Endometrial microvascular endothelial cells (primary cell): Measurements from ENCODE around the gene HOXD10. TPM values are rescaled to one million over a fixed set of nuclear protein-coding genes. Genes with fewer than 3 reads are reported as not detected.

Experiments used
- in situ Hi-C: cut with HindIII; loops from 2 replicates; pipeline ENCODE4 v1.10.0; 2017; ENCODE audit warnings: low sequenced_read_pairs, low pct_unique_long_range_greater_than_20kb; ENCODE audit errors: inconsistent ontology term
- total RNA-seq: library from RNA; depleted of rRNA; stranded (reverse); fragments of >200 nt; gene quantifications from one replicate; pipeline ENCODE4 v1.2.3, GENCODE V29; 2015; ENCODE audit errors: inconsistent ontology term

Gene HOXD10
- total RNA-seq, 1 donor from 2014 or later: 36.0 TPM

- in situ Hi-C loops: no loop called here
These were observed 24.1 kb downstream of the HOXD10 start for GRCh38 chr2:176140513-176141317.

GRCh38 chr2:176142281-176142680 lies 25.7 kb downstream of the HOXD10 start:
- in situ Hi-C loops: no loop called here

GRCh38 chr2:176145085-176145969 lies 28.7 kb downstream of the HOXD10 start:
- in situ Hi-C loops: no loop called here

DNA sequence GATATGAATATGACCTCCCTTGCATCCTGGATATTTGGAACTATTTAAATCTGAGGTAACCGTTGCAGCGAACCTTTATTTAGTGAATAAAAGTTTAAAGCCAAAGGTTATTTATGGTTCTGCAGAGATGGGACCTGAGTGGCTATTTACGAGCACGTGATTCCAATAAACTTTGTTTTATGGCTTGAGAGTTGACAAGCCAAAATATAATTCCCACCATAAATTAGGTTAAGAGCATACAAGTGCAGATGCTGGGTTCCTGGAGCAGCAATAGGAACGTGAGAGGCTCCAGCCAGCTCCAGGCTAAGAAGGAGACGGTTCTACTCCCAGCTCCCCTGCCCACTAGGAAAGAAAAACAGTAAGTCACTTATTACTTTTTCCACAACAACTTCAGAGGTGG lies 29.5 kb downstream of the HOXD10 start:
- in situ Hi-C loops: no loop called here

GRCh38 chr2:176146645-176147044 lies 30.1 kb downstream of the HOXD10 start:
- in situ Hi-C loops: no loop called here

- in situ Hi-C loops: no loop called here
These were observed 30.7 kb downstream of the HOXD10 start for GRCh38 chr2:176147210-176147799.

DNA sequence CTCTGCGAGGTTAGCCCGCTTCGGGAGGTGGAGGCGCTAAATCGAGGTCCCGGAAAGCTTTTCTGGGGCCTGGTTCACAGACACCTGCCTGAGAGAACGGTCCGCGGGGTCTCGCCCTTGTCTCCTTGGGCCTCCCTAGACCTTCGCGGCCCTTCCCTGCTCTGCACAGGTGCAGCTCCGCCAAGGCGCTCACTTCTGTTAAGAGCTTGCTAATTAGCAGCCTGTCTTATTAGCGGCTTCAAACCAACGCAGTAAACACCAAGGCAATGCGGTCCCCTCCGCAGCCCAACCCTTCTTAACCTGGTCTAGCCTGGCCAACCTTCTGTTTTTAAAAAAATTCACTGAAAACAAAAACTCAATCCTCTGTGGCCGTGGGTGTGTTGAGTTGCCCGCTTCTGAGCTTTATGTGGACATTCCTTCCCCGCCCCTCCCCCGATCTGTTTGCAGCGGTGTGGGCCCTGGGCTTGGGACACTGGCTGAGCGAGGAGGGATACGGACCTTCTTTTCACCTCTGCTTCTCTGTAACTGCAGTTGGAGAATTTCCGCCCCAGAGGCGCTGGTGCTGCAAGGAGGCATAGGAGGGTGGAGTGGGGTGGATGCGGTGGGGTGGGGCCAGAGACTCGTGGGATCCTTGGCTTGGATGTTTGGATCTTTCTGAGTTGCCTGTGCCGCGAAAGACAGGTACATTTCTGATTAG lies 31.4 kb downstream of the HOXD10 start:
- in situ Hi-C loops: no loop called here

- in situ Hi-C loops: no loop called here
These were observed 32.3 kb downstream of the HOXD10 start for GRCh38 chr2:176148751-176149421.

GRCh38 chr2:176149481-176149938 lies 32.9 kb downstream of the HOXD10 start:
- in situ Hi-C loops: no loop called here

DNA sequence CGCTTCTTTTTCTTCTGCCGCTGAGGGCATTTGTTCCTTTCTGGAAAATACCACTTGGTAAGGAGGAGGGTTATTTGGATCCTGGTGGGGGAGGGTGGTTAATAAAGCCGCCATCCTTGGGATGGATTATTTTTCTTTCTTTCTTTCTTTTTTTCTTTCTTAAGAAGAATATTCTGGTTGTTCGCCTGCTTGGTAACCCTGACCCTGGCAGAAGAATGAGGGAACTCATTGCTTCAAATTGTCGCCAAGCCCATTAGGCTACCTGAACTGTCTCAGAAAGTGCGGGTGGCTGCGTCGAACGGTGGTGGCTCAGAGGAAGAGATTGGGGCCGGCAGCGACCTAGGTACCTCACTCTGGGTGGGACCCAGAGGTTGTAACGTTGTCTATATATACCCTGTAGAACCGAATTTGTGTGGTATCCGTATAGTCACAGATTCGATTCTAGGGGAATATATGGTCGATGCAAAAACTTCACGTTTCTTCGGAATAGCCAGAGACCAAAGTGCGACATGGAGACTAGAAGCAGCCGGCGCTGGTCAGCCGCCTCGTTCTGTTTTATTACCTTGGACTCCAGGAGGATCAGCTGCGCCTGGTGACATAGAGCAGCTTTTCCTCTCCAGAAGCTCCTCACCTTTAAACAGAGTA lies 33.5 kb downstream of the HOXD10 start:
- in situ Hi-C loops: no loop called here

GRCh38 chr2:176150584-176151441 lies 34.2 kb downstream of the HOXD10 start:
- in situ Hi-C loops: no loop called here

GRCh38 chr2:176151442-176152287 lies 35.1 kb downstream of the HOXD10 start, which contains the start of gene HOXD4:
HOXD4 (plus strand) TSS chr2:176151550; CDS start chr2:176151634, 84 bp downstream.
- in situ Hi-C loops: no loop called here

GRCh38 chr2:176152350-176153181 lies 36.0 kb downstream of the HOXD10 start:
- in situ Hi-C loops: no loop called here

GRCh38 chr2:176154576-176155252 lies 38.1 kb downstream of the HOXD10 start:
- in situ Hi-C loops: no loop called here
